Stimulated activated naive CD4-positive, alpha-beta T cell (primary cell): Measurements from ENCODE around the gene SNAI1.
"Not testable (repeated sequence)": the region's sequence is repeated elsewhere in the genome, so short reads cannot be mapped to it uniquely, and the experiment has no call there.

Experiments
- DNase-seq, 6 experiments: peaks; one replicate each; lab custom pipeline; 2025; lab: John Stamatoyannopoulos, UW

SNAI1 gene

GRCh38 chr20:49982346-49983122, at the start of gene SNAI1:
SNAI1 (plus strand) TSS chr20:49982980; CDS start chr20:49983060, 80 bp downstream.
- DNase-seq, result peak; percentile 72 to 90 (median 86)

DNA sequence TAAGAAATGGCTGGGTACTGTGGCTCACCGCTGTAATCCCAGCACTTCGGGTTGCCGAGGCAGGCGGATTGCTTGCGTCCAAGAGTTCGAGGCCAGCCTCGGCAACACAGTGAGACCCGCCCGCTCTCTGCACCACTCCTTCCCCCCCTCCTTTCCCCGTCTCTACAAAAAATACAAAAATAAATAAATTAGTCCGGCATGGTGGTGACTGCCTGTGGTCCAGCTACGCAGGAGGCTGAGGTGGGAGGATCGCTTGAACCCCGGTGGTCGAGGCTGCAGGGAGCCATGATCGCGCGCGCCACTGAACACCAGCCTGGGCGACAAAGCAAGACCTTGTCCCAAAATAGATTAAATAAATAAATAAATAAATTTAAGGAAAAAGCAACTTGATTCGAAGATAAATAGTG, 47.0 kb upstream of the SNAI1 start:
- DNase-seq, result no peak

GRCh38 chr20:49936153-49937026, 46.4 kb upstream of the SNAI1 start, which contains the start of gene RNF114:
RNF114 (plus strand) TSS chr20:49936397; CDS start chr20:49936413, 16 bp downstream.
- DNase-seq, result peak; percentile 78 to 91 (median 90)

GRCh38 chr20:49937027-49937929, 45.5 kb upstream of the SNAI1 start:
- no peak for DNase-seq

DNA sequence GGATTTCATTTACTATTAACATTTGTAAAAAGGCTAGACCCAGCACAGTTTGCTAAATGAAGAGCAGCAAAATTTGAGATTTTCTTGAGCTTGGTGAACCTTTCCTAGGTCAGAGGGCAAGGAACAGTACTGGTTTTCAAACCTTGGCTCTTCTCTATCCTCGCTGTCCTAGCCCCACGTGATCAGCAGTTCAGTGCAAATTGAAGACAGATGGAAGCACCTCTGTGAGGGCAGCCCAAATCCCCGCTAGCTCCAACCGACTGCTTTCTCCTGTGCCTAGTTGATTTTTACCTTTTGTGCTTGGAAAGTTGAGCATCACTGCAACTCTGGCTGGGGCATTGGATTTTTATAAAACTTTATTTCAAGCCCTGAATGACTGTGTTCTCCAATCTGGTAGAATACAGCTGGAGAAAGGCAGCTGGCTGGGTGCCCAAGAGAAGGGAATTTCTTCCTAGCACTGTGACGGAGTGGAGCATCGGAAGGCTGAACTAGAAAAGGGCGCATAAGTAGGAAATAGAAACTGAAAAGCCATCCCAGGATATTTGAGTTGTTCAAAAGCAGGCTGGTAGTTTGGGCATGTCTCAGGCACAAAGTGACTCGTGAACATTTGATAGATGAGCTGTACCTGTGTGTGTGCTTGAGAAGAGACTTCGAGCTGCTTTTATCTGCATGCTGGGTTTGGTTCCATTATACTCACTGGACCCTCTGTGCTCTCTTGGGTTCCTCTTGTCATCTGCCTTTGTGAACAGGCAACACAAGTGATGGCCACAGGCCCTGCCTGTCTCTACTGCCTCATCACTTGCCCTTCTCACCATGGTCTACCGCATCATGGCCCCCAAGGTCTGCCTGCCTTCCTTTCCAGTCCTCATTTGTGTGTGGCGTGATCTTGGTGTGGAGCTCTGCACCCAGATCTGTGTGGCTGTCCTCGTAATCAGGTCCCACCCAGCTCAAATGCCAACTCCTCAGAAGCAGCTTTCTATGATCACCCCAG, 44.3 kb upstream of the SNAI1 start:
- no peak for DNase-seq

DNA sequence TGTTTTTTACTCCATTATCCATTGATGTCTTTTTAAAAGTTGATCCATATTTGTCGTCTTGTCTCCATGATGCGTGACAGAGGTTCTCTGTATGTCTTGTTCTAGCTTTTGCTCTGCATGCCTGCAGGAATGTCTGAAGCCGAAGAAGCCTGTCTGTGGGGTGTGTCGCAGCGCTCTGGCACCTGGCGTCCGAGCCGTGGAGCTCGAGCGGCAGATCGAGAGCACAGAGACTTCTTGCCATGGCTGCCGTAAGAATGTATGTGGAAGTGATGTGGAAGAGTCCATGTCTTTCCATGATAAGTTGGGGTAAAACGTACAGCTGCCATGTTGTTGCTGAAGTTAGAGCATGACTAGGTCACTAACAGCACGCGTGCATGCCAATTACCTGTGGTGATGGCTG, 41.3 kb upstream of the SNAI1 start:
- DNase-seq, result no peak

DNA sequence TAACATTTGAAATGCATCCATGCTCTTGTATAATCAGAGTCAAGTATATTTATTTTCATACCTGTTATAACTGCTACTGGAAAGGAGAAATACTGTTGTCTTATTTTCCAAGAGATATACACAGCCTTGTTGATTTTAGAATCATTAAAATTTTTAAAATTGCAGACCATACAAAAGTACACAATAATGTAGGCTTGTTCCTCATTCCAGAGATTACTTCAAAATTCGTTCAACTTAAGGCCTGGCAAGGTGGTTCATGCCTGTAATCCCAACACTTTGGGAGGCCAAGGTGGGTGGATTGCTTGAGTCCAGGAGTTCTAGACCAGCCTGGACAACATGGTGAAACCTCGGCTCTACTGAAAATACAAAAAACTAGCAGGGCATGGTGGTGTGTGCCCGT, 40.5 kb upstream of the SNAI1 start:
- DNase-seq, result no peak

DNA sequence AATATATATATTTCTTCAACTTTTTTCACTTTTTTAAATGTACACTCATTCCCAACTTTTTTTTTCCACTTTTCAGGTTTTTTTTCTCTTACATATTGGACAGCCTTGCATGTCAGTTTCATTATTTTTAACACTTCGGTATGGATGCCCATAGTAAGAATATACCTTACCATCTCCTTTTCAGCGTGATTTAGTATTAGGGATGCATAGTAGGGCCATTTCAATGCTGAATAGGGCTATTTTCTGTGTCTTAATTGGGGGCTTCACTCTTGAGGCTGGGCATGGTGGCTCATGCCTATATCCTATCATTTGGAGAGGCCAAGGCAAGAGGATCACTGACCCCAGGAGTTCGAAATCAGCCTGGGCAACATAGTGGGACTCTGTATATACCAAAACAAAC, 39.8 kb upstream of the SNAI1 start:
- DNase-seq, result no peak

DNA sequence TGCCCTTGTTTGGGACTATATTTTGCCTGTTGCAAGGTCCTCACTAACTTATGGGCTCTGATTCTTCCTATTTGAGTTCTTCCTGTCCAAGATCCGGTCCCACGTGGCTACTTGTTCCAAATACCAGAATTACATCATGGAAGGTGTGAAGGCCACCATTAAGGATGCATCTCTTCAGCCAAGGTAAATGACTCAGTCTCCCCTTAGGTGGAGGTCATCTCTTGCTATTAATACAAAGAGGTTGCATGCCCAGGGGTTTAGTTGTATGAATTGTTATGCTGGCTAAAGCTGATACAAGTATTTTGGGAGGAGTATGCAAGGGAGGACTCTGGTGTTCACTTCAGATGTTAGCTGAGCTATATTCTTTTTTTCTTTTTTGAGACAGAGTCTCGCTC, 37.5 kb upstream of the SNAI1 start:
- DNase-seq, result no peak

DNA sequence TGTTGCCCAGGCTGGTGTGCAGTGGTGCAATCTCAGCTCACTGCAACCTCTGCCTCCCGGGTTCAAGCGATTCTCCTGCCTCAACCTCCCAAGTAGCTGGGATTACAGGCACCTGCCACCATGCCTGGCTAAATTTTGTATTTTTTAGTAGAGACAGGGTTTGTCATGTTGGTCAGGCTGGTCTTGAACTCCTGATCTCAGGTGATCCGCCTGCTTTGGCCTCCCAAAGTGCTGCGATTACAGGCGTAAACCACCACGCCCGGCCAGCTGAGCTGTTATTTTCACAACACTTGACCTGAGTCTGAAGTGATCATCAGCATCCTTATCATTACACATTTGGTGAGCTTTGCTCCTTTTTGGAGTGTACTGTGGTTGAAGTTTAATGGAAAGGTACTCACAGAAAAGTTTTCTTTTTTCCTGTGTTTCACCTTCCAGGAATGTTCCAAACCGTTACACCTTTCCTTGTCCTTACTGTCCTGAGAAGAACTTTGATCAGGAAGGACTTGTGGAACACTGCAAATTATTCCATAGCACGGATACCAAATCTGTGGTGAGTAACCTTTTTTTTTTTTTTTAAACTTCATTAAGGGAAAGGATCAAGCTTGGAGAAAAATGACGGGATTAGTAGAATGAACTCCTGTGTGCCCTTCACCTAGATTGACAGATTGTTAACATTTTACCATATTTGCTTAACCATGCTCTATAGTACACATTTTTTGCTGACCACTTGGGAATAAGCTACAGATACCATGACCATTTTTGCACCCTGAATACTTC, 36.9 kb upstream of the SNAI1 start:
- DNase-seq, result no peak

DNA sequence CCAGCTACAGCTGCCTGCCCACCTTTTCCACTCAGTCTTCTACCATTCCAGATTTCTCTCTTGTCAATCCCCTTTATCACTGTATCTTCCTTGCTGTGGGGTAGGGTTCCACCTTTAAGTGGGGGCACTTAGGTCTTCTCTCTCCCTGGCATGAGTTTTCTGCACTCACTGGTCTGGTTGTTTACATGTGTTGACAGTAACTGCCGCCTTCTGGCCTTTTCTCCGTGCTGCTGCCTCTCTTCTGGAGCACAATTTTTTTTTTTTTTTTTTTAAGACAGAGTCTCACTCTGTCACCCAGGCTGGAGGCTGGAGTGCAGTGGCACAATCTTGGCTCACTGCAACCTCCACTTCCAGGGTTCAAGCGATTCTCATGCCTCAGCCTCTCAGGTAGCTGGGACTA, 34.6 kb upstream of the SNAI1 start:
- no peak for DNase-seq

DNA sequence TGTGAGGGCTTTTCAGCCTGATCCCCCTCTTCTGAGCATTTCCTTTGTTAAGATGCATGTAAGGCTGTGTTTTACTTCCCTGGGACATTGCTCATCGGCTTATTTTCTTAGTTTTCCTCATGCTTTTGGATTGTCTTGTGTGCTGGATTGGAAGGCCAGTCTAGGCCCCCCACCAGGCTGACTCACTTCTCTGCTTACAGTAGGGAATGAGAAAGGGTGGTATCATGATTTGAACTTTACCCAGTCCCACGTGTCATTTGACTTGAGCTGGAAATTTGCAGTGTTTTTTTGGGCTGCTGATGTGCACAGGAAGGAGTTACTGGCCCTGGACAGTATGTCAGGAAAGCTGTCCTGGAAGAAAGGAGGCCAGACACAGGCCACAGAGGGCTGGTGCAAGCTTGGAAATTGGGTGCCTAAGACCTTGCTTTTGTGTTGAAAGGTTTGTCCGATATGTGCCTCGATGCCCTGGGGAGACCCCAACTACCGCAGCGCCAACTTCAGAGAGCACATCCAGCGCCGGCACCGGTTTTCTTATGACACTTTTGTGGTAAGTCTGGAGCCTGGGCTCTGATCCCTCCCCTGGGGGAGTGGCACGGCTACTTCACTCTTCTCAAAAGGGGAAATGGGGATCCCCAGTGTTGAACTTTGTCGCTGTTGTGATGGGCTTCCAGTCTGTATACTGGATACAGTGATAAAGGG, 33.8 kb upstream of the SNAI1 start:
- DNase-seq, result no peak

DNA sequence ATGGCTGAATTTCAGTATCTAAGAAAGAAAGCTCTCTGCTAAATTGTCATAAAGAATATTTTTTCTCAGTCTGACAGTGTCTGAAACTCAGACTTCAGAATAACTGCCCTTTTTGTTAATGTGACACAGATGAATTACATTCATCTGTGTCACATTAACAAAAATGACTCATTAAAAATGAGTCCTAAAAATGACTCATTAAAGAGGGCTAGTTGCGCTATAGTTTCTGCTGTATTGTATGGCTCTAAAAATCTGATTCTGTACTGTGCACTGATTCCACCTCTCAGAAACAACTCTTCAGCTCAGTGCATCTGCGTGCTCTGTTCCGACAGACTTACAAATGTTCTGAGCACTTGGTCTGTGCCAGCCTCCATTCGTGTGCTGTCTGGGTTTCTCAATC, 31.6 kb upstream of the SNAI1 start:
- DNase-seq, result no peak

DNA sequence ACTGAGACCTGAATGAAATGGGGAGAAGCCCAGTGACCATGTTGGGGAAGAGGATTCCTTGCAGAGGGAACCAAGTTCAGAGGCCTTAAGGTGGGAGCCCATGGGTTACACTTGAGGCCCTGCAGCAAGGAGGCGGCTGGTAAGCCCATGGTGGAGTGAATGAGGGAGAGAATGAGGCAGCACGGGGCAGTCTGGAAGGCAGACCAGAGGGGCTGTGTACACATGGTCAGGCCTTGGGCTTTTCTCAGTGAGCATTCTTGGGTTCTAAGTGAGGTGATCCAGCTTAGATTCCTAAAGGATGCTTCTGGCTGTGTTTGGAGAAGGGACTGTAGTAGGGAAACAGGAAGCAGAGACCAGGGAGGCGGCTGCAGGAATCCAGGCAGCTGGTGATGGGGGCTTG, 27.6 kb upstream of the SNAI1 start:
- DNase-seq, result no peak

DNA sequence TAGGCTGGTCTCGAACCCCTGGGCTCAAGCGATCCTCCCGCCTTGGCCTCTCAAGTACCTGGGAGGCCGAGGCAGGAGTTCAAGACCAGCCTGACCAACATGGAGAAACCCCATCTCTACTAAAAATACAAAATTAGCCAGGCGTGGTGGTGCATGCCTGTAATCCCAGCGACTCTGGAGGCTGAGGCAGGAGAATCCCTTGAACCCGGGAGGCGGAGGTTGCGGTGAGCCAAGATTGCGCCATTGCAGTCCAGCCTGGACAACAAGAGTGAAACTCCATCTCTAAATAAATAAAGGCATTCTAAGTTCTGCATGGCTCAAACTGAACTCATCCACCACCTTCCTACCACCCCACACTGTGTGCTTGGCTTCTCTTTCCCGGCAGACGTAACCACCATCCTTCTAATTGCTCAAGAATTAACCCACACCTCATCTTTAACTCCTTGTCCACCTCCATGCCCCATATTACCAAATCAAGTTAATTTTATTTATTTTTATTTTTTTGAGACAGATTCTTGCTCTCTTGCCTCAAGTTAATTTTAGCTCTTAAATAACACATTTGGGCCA, 26.9 kb upstream of the SNAI1 start:
- not testable (repeated sequence) for DNase-seq

DNA sequence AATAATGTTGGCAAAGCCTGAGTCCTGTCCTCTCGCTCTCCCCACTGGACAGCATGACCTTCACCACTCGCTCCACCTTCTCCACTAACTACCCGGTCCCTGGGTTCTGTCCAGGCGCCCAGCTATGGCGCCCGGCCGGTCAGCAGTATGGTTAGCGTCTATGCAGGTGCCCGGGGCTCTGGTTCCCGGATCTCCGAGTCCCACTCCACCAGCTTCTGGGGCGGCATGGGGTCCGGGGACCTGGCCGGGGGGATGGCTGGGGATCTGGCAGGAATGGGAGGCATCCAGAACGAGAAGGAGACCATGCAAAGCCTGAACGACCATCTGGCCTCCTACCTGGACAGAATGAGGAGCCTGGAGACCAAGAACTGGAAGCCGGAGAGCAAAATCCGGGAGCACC, 26.1 kb upstream of the SNAI1 start:
- no peak for DNase-seq

DNA sequence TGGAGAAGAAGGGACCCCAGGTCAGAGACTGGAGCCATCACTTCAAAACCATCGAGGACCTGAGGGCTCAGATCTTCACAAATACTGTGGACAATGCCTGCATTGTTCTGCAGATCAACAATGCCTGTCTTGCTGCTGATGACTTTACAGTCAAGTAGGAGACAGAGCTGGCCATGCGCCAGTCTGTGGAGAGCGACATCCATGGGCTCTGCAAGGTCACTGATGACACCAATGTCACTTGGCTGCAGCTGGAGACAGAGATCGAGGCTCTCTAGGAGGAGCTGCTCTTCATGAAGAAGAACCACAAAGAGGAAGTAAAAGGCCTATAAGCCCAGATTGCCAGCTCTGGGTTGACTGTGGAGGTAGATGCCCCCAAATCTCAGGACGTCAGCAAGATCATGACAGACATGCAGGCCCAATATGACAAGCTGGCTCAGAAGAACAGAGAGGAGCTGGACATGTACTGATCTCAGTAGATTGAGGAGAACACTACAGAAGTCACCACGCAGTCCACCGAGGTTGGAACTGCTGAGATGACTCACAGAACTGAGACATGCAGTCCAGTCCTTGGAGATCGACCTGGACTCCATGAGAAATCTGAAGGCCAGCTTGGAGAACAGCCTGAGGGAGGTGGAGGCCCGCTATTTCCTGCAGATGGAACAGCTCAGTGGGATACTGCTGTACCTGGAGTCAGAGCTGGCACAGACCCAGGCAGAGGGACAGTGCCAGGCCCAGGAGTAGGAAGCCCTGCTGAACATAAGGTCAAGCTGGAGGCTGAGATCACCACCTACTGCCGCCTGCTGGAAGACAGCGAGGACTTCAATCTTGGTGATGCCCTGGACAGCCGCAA, 25.5 kb upstream of the SNAI1 start:
- not testable (repeated sequence) for DNase-seq

GRCh38 chr20:49961413-49961812, 21.4 kb upstream of the SNAI1 start:
- DNase-seq, result no peak
